ENCODE measurements around the gene FAM163A. TPM values are rescaled to one million over a fixed set of nuclear protein-coding genes. Genes with fewer than 3 reads are reported as not detected.

FAM163A gene
- total and polyA plus RNA-seq, 7 donors = 0.04 to 0.52 (median 0.08) TPM; not detected in 2

GRCh38 chr1:179714623-179715022 lies 28.5 kb upstream of the FAM163A start:
- DNase-seq (no peak), ATAC-seq (no peak)
- peaks cover 42% of the 10 kb centered on the region for H3K9me3 ChIP-seq
- H3K4me3 ChIP-seq = no peak overlapping the region
- H3K27ac ChIP-seq = no peak overlapping the region
- no peaks in the 10 kb centered on the region for H3K36me3 ChIP-seq (ENCODE audit: insufficient read depth in 1 of 2, low read depth in 1 of 2)
- H3K27me3 ChIP-seq (ENCODE audit: insufficient read depth in 3 of 3, low read length in 2 of 3) = no peaks in the 10 kb centered on the region
- no peak for TF ChIP-seq CTCF (IDR thresholded peaks at IDR 0.05)
- no peaks in the 10 kb centered on the region for H3K4me1 ChIP-seq
- intact Hi-C loops (cut with DNase I) = no loop called here

- Histone ChIP-seq H3K36me3 (ENCODE audit: insufficient read depth in 1 of 2, low read depth in 1 of 2) (no peaks in the 10 kb centered on the region), H3K27ac (no peak overlapping the region), H3K4me3 (no peak overlapping the region), H3K9me3 (peaks cover 44% of the 10 kb centered on the region), H3K4me1 (no peaks in the 10 kb centered on the region), H3K27me3 (ENCODE audit: insufficient read depth in 3 of 3, low read length in 2 of 3) (no peaks in the 10 kb centered on the region)
- no peak for DNase-seq
- intact Hi-C loops (cut with DNase I) = no loop called here
- TF ChIP-seq CTCF (IDR thresholded peaks at IDR 0.05) = no peak
- no peak for ATAC-seq
Measured at GRCh38 chr1:179719272-179719671, 23.8 kb upstream of the FAM163A start.

GRCh38 chr1:179728271-179728670 lies 14.8 kb upstream of the FAM163A start:
- 43 to 50% (median 50%) methylated on average over 2 of the region's 2 CpGs for WGBS, 3 donors
- ATAC-seq = no peak
- Histone ChIP-seq H3K27me3 (ENCODE audit: insufficient read depth in 3 of 3, low read length in 2 of 3) (peaks cover 3 to 5% (median 3%) of the 10 kb centered on the region in 3 donors), H3K4me1 (no peaks in the 10 kb centered on the region), H3K4me3 (no peak overlapping the region), H3K36me3 (ENCODE audit: insufficient read depth in 1 of 2, low read depth in 1 of 2) (no peaks in the 10 kb centered on the region), H3K9me3 (no peaks in the 10 kb centered on the region), H3K27ac (no peak overlapping the region)
- no peak for DNase-seq
- intact Hi-C loops (cut with DNase I) = no loop called here
- no peak for TF ChIP-seq CTCF (IDR thresholded peaks at IDR 0.05)

GRCh38 chr1:179729881-179730280 lies 13.2 kb upstream of the FAM163A start:
- intact Hi-C loops (cut with DNase I) = no loop called here
- no peaks in the 10 kb centered on the region for H3K4me1 ChIP-seq
- DNase-seq (no peak), ATAC-seq (no peak)
- no peak overlapping the region for H3K27ac ChIP-seq
- 81 to 84% (median 81%) methylated on average over 4 of the region's 4 CpGs for WGBS, 3 donors
- no peak for TF ChIP-seq CTCF (IDR thresholded peaks at IDR 0.05)
- no peak overlapping the region for H3K4me3 ChIP-seq
- peaks cover 3 to 5% (median 3%) of the 10 kb centered on the region in 3 donors for H3K27me3 ChIP-seq (ENCODE audit: insufficient read depth in 3 of 3, low read length in 2 of 3)
- no peaks in the 10 kb centered on the region for H3K36me3 ChIP-seq (ENCODE audit: insufficient read depth in 1 of 2, low read depth in 1 of 2)
- H3K9me3 ChIP-seq = no peaks in the 10 kb centered on the region

GRCh38 chr1:179731643-179732042 lies 11.4 kb upstream of the FAM163A start:
- H3K36me3 ChIP-seq (ENCODE audit: insufficient read depth in 1 of 2, low read depth in 1 of 2) = no peaks in the 10 kb centered on the region
- no peak overlapping the region for H3K4me3 ChIP-seq
- H3K27ac ChIP-seq = no peak overlapping the region
- WGBS, 3 donors = 84 to 86% (median 84%) methylated on average over 4 of the region's 4 CpGs
- no peak for TF ChIP-seq CTCF (IDR thresholded peaks at IDR 0.05)
- DNase-seq (no peak), ATAC-seq (no peak)
- peaks cover 0 to 3% (median 0%) of the 10 kb centered on the region in 3 donors for H3K27me3 ChIP-seq (ENCODE audit: insufficient read depth in 3 of 3, low read length in 2 of 3)
- H3K9me3 ChIP-seq = no peaks in the 10 kb centered on the region
- intact Hi-C loops (cut with DNase I) = no loop called here
- no peaks in the 10 kb centered on the region for H3K4me1 ChIP-seq
